IgD-negative memory B cell (primary cell): ENCODE results near the gene MRPL4. TPM values are rescaled to one million over a fixed set of nuclear protein-coding genes. Genes with fewer than 3 reads are reported as not detected.

Experiments used
- H3K27ac Mint-ChIP-seq, 3 donors: one replicate each; pipeline ENCODE4 v1.8.0; 2020 to 2022; ENCODE audit warnings: mild to moderate bottlenecking in 3 of 3, mixed read lengths in 3 of 3, moderate library complexity in 1 of 3
- H3K27me3 Mint-ChIP-seq: one replicate; pipeline ENCODE4 v1.8.0; 2021; ENCODE audit warnings: mixed read lengths
- H3K36me3 Mint-ChIP-seq: one replicate; pipeline ENCODE4 v1.8.0; 2020; ENCODE audit warnings: mild to moderate bottlenecking, mixed read lengths
- H3K4me1 Mint-ChIP-seq, 3 donors: one replicate each; pipeline ENCODE4 v1.8.0; 2020 to 2022; ENCODE audit warnings: mixed read lengths in 3 of 3, mild to moderate bottlenecking in 1 of 3
- H3K4me3 Mint-ChIP-seq, 4 donors: one replicate each; pipeline ENCODE4 v1.8.0; 2020 to 2022; ENCODE audit warnings: mild to moderate bottlenecking in 4 of 4, mixed read lengths in 4 of 4, moderate library complexity in 3 of 4
- H3K9me3 Mint-ChIP-seq, 3 donors: one replicate each; pipeline ENCODE4 v1.8.0; 2020 to 2021; ENCODE audit warnings: mixed read lengths in 3 of 3, mild to moderate bottlenecking in 1 of 3
- polyA plus RNA-seq: library from polyadenylated mRNA; unstranded; fragments of 300-500 nt; fragmentation: Illumina TruSeq; gene quantifications from one replicate; pipeline ENCODE4 v1.2.3, GENCODE V29; 2021

MRPL4 gene
- polyA plus RNA-seq, 1 donor from 2014 or later: 48.8 TPM

DNA sequence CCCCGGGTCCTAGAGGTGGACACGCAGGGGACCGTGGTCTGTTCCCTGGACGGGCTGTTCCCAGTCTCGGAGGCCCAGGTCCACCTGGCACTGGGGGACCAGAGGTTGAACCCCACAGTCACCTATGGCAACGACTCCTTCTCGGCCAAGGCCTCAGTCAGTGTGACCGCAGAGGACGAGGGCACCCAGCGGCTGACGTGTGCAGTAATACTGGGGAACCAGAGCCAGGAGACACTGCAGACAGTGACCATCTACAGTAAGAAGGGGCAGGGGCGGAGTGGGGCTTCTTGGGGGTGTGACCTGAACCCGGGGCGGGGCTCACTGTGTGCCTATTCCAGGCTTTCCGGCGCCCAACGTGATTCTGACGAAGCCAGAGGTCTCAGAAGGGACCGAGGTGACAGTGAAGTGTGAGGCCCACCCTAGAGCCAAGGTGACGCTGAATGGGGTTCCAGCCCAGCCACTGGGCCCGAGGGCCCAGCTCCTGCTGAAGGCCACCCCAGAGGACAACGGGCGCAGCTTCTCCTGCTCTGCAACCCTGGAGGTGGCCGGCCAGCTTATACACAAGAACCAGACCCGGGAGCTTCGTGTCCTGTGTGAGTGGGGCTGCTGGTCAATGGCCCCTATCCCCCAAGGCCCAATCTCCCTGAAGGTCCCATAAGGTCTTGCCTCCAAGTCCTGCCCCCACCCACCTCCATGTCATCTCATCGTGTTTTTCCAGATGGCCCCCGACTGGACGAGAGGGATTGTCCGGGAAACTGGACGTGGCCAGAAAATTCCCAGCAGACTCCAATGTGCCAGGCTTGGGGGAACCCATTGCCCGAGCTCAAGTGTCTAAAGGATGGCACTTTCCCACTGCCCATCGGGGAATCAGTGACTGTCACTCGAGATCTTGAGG is 32.3 kb downstream of the MRPL4 start:
- Mint-ChIP-seq H3K36me3 (peaks cover 4% of the 10 kb centered on the region), H3K4me3 (peak overlapping the region in 1 of 4 donors; percentile 82), H3K4me1 (peaks cover 19 to 30% (median 22%) of the 10 kb centered on the region in 3 donors), H3K27me3 (peaks cover 14% of the 10 kb centered on the region), H3K9me3 (no peaks in the 10 kb centered on the region), H3K27ac (peak overlapping the region in 1 of 3 donors; percentile 82)

DNA sequence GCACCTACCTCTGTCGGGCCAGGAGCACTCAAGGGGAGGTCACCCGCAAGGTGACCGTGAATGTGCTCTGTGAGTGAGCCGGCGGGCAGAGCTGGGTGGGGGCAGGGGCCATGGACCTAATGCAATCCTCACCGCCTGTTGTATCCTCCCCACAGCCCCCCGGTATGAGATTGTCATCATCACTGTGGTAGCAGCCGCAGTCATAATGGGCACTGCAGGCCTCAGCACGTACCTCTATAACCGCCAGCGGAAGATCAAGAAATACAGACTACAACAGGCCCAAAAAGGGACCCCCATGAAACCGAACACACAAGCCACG is 32.9 kb downstream of the MRPL4 start:
- Mint-ChIP-seq H3K4me3 (peak overlapping the region in 1 of 4 donors; percentile 82), H3K27me3 (peaks cover 17% of the 10 kb centered on the region), H3K27ac (peak overlapping the region in 1 of 3 donors; percentile 82), H3K36me3 (peaks cover 3% of the 10 kb centered on the region), H3K9me3 (no peaks in the 10 kb centered on the region), H3K4me1 (peaks cover 16 to 31% (median 18%) of the 10 kb centered on the region in 3 donors)

DNA sequence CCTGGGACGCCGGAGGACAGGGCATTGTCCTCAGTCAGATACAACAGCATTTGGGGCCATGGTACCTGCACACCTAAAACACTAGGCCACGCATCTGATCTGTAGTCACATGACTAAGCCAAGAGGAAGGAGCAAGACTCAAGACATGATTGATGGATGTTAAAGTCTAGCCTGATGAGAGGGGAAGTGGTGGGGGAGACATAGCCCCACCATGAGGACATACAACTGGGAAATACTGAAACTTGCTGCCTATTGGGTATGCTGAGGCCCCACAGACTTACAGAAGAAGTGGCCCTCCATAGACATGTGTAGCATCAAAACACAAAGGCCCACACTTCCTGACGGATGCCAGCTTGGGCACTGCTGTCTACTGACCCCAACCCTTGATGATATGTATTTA is 33.4 kb downstream of the MRPL4 start:
- Mint-ChIP-seq H3K4me3 (peak overlapping the region in 1 of 4 donors; percentile 82), H3K4me1 (peaks cover 18 to 31% (median 19%) of the 10 kb centered on the region in 3 donors), H3K9me3 (no peaks in the 10 kb centered on the region), H3K27me3 (peaks cover 19% of the 10 kb centered on the region), H3K27ac (peak overlapping the region in 1 of 3 donors; percentile 82), H3K36me3 (peaks cover 2% of the 10 kb centered on the region)

DNA sequence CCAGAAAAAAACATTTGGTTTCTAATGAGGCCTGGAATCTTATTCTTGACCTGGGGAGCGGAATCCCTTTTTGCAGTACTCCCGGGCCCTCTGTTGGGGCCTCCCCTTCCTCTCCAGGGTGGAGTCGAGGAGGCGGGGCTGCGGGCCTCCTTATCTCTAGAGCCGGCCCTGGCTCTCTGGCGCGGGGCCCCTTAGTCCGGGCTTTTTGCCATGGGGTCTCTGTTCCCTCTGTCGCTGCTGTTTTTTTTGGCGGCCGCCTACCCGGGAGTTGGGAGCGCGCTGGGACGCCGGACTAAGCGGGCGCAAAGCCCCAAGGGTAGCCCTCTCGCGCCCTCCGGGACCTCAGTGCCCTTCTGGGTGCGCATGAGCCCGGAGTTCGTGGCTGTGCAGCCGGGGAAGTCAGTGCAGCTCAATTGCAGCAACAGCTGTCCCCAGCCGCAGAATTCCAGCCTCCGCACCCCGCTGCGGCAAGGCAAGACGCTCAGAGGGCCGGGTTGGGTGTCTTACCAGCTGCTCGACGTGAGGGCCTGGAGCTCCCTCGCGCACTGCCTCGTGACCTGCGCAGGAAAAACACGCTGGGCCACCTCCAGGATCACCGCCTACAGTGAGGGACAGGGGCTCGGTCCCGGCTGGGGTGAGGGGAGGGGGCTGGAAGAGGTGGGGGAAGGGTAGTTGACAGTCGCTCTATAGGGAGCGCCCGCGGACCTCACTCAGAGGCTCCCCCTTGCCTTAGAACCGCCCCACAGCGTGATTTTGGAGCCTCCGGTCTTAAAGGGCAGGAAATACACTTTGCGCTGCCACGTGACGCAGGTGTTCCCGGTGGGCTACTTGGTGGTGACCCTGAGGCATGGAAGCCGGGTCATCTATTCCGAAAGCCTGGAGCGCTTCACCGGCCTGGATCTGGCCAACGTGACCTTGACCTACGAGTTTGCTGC is 35.1 kb downstream of the MRPL4 start, which contains the start of gene ICAM4:
TSS of gene ICAM4 (plus strand) at position 153 of the 935 bp plus-strand sequence. CDS start at position 211, 58 bp downstream.
- H3K27ac Mint-ChIP-seq: peak within 1 kb of the TSS; percentile 79 to 87 (median 82)
- peaks cover 2% of the 10 kb centered on the region for H3K36me3 Mint-ChIP-seq
- H3K27me3 Mint-ChIP-seq: peaks cover 33% of the 10 kb centered on the region
- no peaks in the 10 kb centered on the region for H3K9me3 Mint-ChIP-seq
- peaks cover 25 to 36% (median 29%) of the 10 kb centered on the region in 3 donors for H3K4me1 Mint-ChIP-seq
- peak within 1 kb of the TSS; percentile 76 to 90 (median 79) for H3K4me3 Mint-ChIP-seq

DNA sequence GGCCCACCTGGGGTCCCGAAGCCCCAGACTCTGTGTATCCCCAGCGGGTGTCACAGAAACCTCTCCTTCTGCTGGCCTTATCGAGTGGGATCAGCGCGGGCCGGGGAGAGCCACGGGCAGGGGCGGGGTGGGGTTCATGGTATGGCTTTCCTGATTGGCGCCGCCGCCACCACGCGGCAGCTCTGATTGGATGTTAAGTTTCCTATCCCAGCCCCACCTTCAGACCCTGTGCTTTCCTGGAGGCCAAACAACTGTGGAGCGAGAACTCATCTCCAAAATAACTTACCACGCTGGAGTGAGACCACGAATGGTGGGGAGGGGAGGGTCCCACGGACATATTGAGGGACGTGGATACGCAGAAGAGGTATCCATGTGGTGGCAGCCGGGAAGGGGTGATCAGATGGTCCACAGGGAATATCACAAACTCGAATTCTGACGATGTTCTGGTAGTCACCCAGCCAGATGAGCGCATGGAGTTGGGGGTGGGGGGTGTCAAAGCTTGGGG is 36.7 kb downstream of the MRPL4 start:
- peaks cover 0 to 7% (median 0%) of the 10 kb centered on the region in 3 donors for H3K9me3 Mint-ChIP-seq
- peaks cover 2% of the 10 kb centered on the region for H3K36me3 Mint-ChIP-seq
- H3K27ac Mint-ChIP-seq: peak overlapping the region in 2 of 3 donors; percentile 82 to 85
- peaks cover 47% of the 10 kb centered on the region for H3K27me3 Mint-ChIP-seq
- peaks cover 28 to 44% (median 33%) of the 10 kb centered on the region in 3 donors for H3K4me1 Mint-ChIP-seq
- peak overlapping the region; percentile 73 to 93 (median 86) for H3K4me3 Mint-ChIP-seq

DNA sequence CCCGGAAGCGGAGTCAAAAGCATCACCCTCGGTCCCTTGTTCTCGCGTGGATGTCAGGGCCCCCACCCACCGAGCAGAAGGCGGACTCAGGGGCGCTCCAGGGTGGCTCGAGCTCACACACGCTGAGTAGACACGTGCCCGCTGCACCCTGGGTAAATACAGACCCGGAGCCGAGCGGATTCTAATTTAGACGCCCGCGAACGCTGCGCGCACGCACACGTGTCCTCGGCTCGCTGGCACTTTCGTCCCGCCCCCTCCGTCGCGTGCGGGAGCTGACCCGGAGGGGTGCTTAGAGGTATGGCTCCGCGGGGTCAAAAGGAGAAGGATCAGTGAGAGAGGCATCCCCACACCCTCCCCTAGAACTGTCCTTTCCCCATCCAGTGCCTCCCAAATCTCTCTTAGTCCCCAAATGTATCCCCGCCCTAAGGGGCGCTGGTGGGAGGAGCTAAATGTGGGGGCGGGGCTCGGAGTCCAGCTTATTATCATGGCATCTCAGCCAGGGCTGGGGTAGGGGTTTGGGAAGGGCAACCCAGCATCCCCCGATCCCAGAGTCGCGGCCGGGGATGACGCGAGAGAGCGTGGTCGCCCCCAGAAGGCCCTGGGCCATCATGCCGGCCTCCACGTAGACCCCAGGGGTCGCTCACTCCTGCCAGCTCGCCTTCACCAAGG is 37.3 kb downstream of the MRPL4 start:
- peaks cover 2% of the 10 kb centered on the region for H3K36me3 Mint-ChIP-seq
- peaks cover 0 to 7% (median 0%) of the 10 kb centered on the region in 3 donors for H3K9me3 Mint-ChIP-seq
- peak overlapping the region in 2 of 3 donors; percentile 82 to 85 for H3K27ac Mint-ChIP-seq
- peaks cover 49% of the 10 kb centered on the region for H3K27me3 Mint-ChIP-seq
- peak overlapping the region; percentile 73 to 93 (median 86) for H3K4me3 Mint-ChIP-seq
- H3K4me1 Mint-ChIP-seq: peaks cover 28 to 44% (median 33%) of the 10 kb centered on the region in 3 donors

DNA sequence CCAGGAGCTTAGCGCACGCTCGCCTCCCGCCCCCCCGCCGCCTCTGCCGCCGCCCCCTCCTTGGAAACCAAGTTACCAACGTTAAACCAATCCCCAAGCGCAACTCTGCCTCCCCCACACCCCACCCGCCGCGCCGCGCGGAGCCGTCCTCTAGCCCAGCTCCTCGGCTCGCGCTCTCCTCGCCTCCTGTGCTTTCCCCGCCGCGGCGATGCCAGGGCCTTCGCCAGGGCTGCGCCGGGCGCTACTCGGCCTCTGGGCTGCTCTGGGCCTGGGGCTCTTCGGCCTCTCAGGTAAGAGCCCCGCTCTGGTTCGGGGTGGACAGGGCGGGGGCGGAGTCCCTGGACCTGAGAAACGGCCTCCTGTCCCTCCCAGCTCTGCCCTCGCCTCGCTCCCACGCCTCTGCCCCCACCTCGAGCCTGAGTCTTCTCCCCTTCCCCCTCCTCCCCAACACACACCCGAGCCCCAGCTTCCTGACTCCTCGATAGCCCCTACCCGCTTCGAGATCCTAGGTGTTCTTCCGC is 37.9 kb downstream of the MRPL4 start, which contains the start of gene ICAM5:
TSS of gene ICAM5 (plus strand) at position 117 of the 521 bp plus-strand sequence. CDS start at position 209, 92 bp downstream.
- H3K36me3 Mint-ChIP-seq: peaks cover 2% of the 10 kb centered on the region
- H3K4me3 Mint-ChIP-seq: peak within 1 kb of the TSS; percentile 75 to 93 (median 90)
- H3K27me3 Mint-ChIP-seq: peaks cover 55% of the 10 kb centered on the region
- H3K9me3 Mint-ChIP-seq: peaks cover 0 to 7% (median 0%) of the 10 kb centered on the region in 3 donors
- peak within 1 kb of the TSS; percentile 82 to 99 (median 89) for H3K27ac Mint-ChIP-seq
- H3K4me1 Mint-ChIP-seq: peaks cover 28 to 44% (median 33%) of the 10 kb centered on the region in 3 donors

DNA sequence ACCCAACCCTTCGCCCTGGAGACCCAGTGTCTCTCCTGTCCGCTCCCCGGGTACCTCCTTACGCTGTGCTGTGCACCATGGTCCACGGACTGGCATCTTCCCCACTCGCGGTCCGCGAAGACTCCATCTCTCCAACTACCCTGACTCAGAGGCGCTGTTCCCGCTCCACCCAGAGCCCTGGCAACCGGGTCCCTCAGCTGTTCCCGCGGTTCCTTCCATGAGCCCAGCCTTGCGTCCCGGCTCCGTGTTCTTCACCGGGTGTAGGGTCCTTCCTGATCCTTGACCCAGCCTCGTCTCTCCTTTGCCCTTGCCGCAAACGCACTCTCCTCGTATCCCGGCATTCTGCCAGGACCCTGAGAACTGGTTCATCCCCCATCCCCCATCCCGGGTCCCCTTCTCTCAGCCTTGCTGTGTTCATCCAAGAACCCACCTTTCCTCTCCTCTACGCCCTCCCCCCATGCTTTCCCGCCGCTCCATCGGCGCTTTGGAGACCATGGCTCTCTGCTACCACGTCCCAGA is 38.4 kb downstream of the MRPL4 start:
- peaks cover 0 to 7% (median 0%) of the 10 kb centered on the region in 3 donors for H3K9me3 Mint-ChIP-seq
- H3K4me3 Mint-ChIP-seq: peak overlapping the region; percentile 71 to 93 (median 82)
- peaks cover 57% of the 10 kb centered on the region for H3K27me3 Mint-ChIP-seq
- H3K4me1 Mint-ChIP-seq: peaks cover 28 to 40% (median 34%) of the 10 kb centered on the region in 3 donors
- peaks cover 2% of the 10 kb centered on the region for H3K36me3 Mint-ChIP-seq
- peak overlapping the region; percentile 82 to 99 (median 89) for H3K27ac Mint-ChIP-seq

DNA sequence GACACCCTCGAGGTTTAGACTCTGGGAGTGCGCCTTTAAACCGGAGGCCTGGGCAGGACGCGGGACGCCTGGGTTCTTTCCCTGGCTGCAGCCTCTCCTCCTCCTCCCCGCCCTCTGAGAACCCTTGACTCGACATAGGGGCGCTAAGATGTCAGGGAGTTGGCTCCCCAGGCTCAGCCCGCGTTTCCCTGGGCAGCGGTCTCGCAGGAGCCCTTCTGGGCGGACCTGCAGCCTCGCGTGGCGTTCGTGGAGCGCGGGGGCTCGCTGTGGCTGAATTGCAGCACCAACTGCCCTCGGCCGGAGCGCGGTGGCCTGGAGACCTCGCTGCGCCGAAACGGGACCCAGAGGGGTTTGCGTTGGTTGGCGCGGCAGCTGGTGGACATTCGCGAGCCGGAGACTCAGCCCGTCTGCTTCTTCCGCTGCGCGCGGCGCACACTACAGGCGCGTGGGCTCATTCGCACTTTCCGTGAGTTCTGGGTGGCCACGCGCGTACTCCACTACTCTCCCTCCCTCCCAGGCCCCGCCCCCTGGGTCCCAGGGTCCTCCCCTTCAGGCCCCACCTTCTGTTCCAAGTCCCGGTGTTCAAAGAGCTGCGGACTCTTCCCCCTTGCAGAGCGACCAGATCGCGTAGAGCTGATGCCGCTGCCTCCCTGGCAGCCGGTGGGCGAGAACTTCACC is 39.0 kb downstream of the MRPL4 start:
- Mint-ChIP-seq H3K36me3 (peaks cover 2% of the 10 kb centered on the region), H3K27ac (peak overlapping the region; percentile 82 to 99 (median 89)), H3K9me3 (peaks cover 0 to 7% (median 0%) of the 10 kb centered on the region in 3 donors), H3K4me1 (peaks cover 33 to 41% (median 39%) of the 10 kb centered on the region in 3 donors), H3K4me3 (peak overlapping the region; percentile 71 to 93 (median 82)), H3K27me3 (peaks cover 62% of the 10 kb centered on the region)

DNA sequence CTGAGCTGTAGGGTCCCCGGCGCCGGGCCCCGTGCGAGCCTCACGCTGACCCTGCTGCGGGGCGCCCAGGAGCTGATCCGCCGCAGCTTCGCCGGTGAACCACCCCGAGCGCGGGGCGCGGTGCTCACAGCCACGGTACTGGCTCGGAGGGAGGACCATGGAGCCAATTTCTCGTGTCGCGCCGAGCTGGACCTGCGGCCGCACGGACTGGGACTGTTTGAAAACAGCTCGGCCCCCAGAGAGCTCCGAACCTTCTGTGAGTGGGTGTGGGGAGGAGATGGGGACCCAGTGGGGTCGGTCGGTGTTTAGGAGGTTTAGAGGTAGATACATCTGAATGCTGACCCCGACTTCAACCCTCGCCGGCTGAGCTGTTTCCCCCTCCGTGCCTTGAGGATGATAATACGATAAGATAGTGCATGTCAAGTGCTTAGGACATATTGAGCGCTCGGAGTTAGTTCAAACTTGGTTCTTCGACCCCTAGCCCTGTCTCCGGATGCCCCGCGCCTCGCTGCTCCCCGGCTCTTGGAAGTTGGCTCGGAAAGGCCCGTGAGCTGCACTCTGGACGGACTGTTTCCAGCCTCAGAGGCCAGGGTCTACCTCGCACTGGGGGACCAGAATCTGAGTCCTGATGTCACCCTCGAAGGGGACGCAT is 39.7 kb downstream of the MRPL4 start:
- peak overlapping the region; percentile 82 to 99 (median 89) for H3K27ac Mint-ChIP-seq

DNA sequence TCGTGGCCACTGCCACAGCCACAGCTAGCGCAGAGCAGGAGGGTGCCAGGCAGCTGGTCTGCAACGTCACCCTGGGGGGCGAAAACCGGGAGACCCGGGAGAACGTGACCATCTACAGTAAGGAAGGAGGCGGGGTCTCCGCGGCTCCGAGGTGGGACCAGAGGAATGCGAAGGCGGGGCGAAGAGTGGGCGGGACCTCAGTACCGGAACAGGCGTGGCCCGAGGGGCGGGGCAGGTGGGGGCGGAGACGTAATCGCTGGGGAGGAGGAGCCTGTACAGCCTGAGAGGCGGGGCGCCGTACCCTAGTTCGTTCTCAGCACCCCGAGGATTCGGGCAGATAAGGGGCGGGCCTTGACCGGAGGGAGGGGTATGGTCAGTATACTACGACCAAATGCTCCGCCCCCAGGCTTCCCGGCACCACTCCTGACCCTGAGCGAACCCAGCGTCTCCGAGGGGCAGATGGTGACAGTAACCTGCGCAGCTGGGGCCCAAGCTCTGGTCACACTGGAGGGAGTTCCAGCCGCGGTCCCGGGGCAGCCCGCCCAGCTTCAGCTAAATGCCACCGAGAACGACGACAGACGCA is 40.3 kb downstream of the MRPL4 start:
- peaks cover 62% of the 10 kb centered on the region for H3K27me3 Mint-ChIP-seq
- peak overlapping the region; percentile 82 to 99 (median 89) for H3K27ac Mint-ChIP-seq
- H3K4me3 Mint-ChIP-seq: peak overlapping the region; percentile 71 to 93 (median 82)
- H3K36me3 Mint-ChIP-seq: peaks cover 2% of the 10 kb centered on the region
- peaks cover 24 to 34% (median 34%) of the 10 kb centered on the region in 3 donors for H3K4me1 Mint-ChIP-seq
- peaks cover 0 to 7% (median 0%) of the 10 kb centered on the region in 3 donors for H3K9me3 Mint-ChIP-seq

More for the DNA sequence above, 39.7 kb downstream of the MRPL4 start:
- peaks cover 0 to 7% (median 0%) of the 10 kb centered on the region in 3 donors for H3K9me3 Mint-ChIP-seq
- H3K36me3 Mint-ChIP-seq: peaks cover 2% of the 10 kb centered on the region
- H3K4me1 Mint-ChIP-seq: peaks cover 28 to 35% (median 34%) of the 10 kb centered on the region in 3 donors
- H3K27me3 Mint-ChIP-seq: peaks cover 62% of the 10 kb centered on the region
- peak overlapping the region; percentile 71 to 93 (median 82) for H3K4me3 Mint-ChIP-seq
